GM10266 (cell line): ENCODE measurements around the gene NXN.
"Not testable (repeated sequence)": the region's sequence is repeated elsewhere in the genome, so short reads cannot be mapped to it uniquely, and the experiment has no call there.

Source experiments
- DNase-seq: peaks from one replicate; pipeline ENCODE4 v3.0.0; 2012; ENCODE audit errors: extremely low spot score
- TF ChIP-seq, protein P1 (sequence below): IDR thresholded peaks from 2 replicates; pipeline ENCODE4 v1.5.1; 2012; ENCODE audit warnings: mild to moderate bottlenecking, low read depth; ENCODE audit not compliant: control insufficient read depth, insufficient read depth; ENCODE audit errors: missing control alignments

The NXN gene

GRCh38 chr17:872855-873254 is 106.7 kb downstream of the NXN start:
- no peak for DNase-seq

DNA sequence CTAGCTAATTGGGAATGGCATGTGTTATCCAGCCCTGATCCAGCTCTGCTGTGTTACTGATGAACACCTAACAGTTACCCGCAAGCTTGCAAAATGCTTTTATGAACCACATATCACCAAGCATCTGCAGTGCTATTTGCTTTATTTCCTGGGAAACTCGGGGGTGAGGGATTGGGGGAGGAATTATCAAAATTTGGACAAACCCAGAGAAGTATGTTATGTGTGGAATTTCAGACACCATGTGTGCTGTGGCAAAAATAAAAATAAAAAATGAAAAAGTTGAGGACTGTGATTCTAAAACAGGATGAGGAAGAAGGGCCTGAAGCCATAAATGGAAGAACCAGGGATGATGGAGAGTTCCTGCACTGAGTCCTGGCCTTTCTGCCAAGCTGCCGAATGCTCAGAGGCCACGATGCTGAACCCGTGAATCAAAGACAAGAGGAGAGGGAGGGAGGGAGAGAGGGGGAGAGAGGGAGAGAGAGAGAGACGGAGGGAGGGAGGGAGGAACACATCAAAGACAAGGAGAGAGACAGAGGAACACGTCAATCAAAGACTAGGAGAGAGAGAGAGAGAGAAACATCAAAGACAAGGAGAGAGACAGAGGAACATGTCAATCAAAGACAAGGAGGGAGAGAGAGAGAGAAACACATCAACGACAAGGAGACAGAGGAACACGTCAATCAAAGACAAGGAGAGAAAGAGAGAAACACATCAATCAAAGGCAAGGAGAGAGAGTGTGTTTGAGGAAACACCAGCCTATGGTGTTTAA is 107.6 kb downstream of the NXN start:
- TF ChIP-seq, protein P1, sequence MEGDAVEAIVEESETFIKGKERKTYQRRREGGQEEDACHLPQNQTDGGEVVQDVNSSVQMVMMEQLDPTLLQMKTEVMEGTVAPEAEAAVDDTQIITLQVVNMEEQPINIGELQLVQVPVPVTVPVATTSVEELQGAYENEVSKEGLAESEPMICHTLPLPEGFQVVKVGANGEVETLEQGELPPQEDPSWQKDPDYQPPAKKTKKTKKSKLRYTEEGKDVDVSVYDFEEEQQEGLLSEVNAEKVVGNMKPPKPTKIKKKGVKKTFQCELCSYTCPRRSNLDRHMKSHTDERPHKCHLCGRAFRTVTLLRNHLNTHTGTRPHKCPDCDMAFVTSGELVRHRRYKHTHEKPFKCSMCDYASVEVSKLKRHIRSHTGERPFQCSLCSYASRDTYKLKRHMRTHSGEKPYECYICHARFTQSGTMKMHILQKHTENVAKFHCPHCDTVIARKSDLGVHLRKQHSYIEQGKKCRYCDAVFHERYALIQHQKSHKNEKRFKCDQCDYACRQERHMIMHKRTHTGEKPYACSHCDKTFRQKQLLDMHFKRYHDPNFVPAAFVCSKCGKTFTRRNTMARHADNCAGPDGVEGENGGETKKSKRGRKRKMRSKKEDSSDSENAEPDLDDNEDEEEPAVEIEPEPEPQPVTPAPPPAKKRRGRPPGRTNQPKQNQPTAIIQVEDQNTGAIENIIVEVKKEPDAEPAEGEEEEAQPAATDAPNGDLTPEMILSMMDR, result no peak

More at GRCh38 chr17:872855-873254, 106.7 kb downstream of the NXN start:
- TF ChIP-seq, protein P1, result no peak

DNA sequence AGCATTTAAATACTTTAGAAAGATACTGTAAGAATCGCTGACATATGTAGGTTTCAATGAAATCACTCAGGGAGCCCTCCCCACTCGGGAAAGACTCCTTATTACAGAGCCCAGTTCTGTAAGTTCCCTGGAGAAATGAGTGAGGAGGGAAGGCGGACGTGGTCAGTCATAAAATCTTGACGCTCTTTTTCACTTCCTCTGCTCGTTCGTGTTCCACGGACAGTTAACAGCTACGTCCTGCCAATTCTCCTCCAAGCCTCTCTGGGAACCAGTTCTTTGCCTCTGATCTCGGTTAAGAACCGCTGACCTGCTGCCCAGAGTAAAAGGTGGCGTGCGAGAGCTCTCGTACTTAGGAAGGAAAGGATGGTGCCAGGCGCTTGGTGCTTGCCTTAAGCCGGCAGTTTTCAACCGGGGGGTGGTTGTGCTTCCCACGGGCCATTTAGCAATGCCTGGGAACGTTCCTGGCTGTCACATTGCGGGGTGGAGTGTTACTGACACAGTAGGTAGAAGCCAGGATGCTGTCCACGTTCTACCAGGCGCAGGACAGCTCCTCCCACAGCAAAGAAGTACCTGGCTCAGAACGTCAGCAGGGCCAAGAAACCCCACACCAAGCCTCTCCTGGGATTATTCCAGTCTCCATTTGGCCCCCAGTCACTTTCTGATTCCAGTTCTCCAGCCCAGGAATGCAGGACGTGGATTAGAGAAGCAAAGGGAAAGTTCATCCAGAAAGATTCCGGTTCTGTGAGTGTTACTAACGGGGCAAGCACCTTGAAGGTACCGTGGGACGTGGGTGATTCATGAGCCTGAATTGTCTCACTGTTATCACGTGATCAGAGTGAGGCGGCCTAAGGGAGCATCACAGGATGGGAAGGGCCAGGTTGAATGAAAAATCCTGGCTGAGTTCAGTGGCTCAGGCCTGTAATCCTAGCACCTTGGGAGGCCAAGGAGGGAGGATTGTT is 109.7 kb downstream of the NXN start:
- TF ChIP-seq, protein P1, result no peak
- DNase-seq, result no peak

More for the DNA sequence above, 107.6 kb downstream of the NXN start:
- no peak for DNase-seq

- TF ChIP-seq, protein P1, result no peak
- DNase-seq, result no peak
Measured at GRCh38 chr17:869086-869485, 110.5 kb downstream of the NXN start.

DNA sequence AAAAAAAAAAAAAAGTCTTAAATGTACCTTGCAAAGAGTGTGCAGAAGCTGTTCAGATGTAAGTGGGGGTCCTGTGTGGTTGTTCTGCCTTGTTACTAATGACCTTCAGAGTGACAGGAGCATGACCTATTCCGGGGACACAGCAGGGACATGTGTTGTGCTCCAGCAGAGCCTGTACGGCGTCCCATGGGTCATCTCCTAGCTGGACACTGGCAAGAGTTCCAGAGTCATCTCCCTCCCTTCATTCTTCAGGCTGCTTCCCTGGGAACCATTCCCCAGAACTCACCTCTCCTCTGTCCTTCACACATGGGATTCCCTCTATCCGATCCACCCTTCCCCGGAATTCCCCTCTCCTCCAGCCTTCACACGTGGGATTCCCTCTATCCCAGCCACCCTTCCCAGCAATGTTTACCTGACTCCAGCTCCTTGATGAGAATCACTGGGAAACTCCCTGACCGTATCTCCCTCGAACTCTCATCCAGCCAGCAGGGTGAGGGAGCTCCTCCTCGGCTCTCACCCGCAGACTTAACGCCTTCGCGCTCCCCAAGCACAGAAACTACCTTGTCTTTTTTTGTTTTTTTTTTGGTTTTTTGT is 111.6 kb downstream of the NXN start:
- DNase-seq, result no peak
- TF ChIP-seq, protein P1, result no peak

- not testable (repeated sequence) for DNase-seq
Measured at GRCh38 chr17:867238-867637, 112.3 kb downstream of the NXN start.

- no peak for DNase-seq
- TF ChIP-seq, protein P1, result no peak
Measured at GRCh38 chr17:866568-867103, 112.9 kb downstream of the NXN start.
